ENCODE results near the gene ARFGAP2. TPM values are rescaled to one million over a fixed set of nuclear protein-coding genes. Genes with fewer than 3 reads are reported as not detected.

ARFGAP2 gene
- total RNA-seq, 4 donors from 2014 or later, result 141 to 203 (median 178) TPM

- no peak for TF ChIP-seq CTCF (IDR thresholded peaks at IDR 0.05; ENCODE audit: low read depth)
These were observed 8.8 kb upstream of the ARFGAP2 start for GRCh38 chr11:47185305-47186075.

- no peak for TF ChIP-seq CTCF (IDR thresholded peaks at IDR 0.05; ENCODE audit: low read depth)
These were observed 8.1 kb upstream of the ARFGAP2 start for GRCh38 chr11:47184711-47185304.

- TF ChIP-seq CTCF (IDR thresholded peaks at IDR 0.05; ENCODE audit: low read depth), result no peak
These were observed 7.3 kb upstream of the ARFGAP2 start for GRCh38 chr11:47183969-47184368.

- no peak for TF ChIP-seq CTCF (IDR thresholded peaks at IDR 0.05; ENCODE audit: low read depth)
These were observed 6.6 kb upstream of the ARFGAP2 start for GRCh38 chr11:47183031-47183856.

GRCh38 chr11:47182380-47182779 lies 5.7 kb upstream of the ARFGAP2 start:
- TF ChIP-seq CTCF (IDR thresholded peaks at IDR 0.05; ENCODE audit: low read depth), result no peak

- TF ChIP-seq CTCF (IDR thresholded peaks at IDR 0.05; ENCODE audit: low read depth), result no peak
These were observed 4.6 kb upstream of the ARFGAP2 start for GRCh38 chr11:47181271-47181670.
